Parathyroid adenoma (tissue), 2 donors: ENCODE results near the gene CNFN.

Experiments
- H2AFZ ChIP-seq: fragments of 300-600 bp; sonication (generic); one replicate; pipeline ENCODE4 v1.7.0; 2017; ENCODE audit warnings: antibody characterized with exemption, mild to moderate bottlenecking
- H3K27ac ChIP-seq: fragments of 300-600 bp; sonication (generic); one replicate; pipeline ENCODE4 v1.7.0; 2017
- H3K27me3 ChIP-seq: fragments of 300-600 bp; sonication (generic); one replicate; pipeline ENCODE4 v1.7.0; 2017; ENCODE audit warnings: low read length; ENCODE audit not compliant: control insufficient read depth, insufficient read depth
- H3K36me3 ChIP-seq: fragments of 300-600 bp; sonication (generic); one replicate; pipeline ENCODE4 v1.7.0; 2017; ENCODE audit warnings: low read length; ENCODE audit not compliant: control insufficient read depth, insufficient read depth
- H3K4me1 ChIP-seq: fragments of 300-600 bp; sonication (generic); one replicate; pipeline ENCODE4 v1.7.0; 2017; ENCODE audit warnings: control low read depth
- H3K4me2 ChIP-seq: fragments of 300-600 bp; sonication (generic); one replicate; pipeline ENCODE4 v1.7.0; 2017; ENCODE audit warnings: low read length
- H3K4me3 ChIP-seq: fragments of 300-600 bp; sonication (generic); one replicate; pipeline ENCODE4 v1.7.0; 2017; ENCODE audit warnings: low read depth, low read length
- H3K79me2 ChIP-seq: fragments of 300-600 bp; sonication (generic); one replicate; pipeline ENCODE4 v1.7.0; 2017; ENCODE audit warnings: control low read depth
- H3K9ac ChIP-seq: fragments of 300-600 bp; sonication (generic); one replicate; pipeline ENCODE4 v1.7.0; 2017; ENCODE audit warnings: mild to moderate bottlenecking
- H3K9me3 ChIP-seq: fragments of 300-600 bp; sonication (generic); one replicate; pipeline ENCODE4 v1.7.0; 2017; ENCODE audit warnings: low read length; ENCODE audit not compliant: control insufficient read depth
- TF ChIP-seq, protein P1 (sequence below): fragments of 300-600 bp; sonication (generic); IDR thresholded peaks from one replicate; pipeline ENCODE4 v1.7.0; 2017; ENCODE audit warnings: antibody characterized with exemption, mild to moderate bottlenecking
- donor health status: primary hyperparathyroidism.

Gene CNFN

GRCh38 chr19:42431486-42431885 is 41.4 kb upstream of the CNFN start:
- H3K9me3 ChIP-seq, result no peaks in the 10 kb centered on the region
- no peaks in the 10 kb centered on the region for H3K36me3 ChIP-seq
- TF ChIP-seq, protein P1, sequence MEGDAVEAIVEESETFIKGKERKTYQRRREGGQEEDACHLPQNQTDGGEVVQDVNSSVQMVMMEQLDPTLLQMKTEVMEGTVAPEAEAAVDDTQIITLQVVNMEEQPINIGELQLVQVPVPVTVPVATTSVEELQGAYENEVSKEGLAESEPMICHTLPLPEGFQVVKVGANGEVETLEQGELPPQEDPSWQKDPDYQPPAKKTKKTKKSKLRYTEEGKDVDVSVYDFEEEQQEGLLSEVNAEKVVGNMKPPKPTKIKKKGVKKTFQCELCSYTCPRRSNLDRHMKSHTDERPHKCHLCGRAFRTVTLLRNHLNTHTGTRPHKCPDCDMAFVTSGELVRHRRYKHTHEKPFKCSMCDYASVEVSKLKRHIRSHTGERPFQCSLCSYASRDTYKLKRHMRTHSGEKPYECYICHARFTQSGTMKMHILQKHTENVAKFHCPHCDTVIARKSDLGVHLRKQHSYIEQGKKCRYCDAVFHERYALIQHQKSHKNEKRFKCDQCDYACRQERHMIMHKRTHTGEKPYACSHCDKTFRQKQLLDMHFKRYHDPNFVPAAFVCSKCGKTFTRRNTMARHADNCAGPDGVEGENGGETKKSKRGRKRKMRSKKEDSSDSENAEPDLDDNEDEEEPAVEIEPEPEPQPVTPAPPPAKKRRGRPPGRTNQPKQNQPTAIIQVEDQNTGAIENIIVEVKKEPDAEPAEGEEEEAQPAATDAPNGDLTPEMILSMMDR, result no peak
- no peaks in the 10 kb centered on the region for H3K27me3 ChIP-seq
- no peak overlapping the region for H3K9ac ChIP-seq
- no peak overlapping the region for H3K27ac ChIP-seq
- no peak overlapping the region for H3K4me3 ChIP-seq
- no peak overlapping the region for H3K4me2 ChIP-seq
- H3K79me2 ChIP-seq, result no peaks in the 10 kb centered on the region
- peaks cover 5% of the 10 kb centered on the region for H3K4me1 ChIP-seq
- no peak overlapping the region for H2AFZ ChIP-seq

DNA sequence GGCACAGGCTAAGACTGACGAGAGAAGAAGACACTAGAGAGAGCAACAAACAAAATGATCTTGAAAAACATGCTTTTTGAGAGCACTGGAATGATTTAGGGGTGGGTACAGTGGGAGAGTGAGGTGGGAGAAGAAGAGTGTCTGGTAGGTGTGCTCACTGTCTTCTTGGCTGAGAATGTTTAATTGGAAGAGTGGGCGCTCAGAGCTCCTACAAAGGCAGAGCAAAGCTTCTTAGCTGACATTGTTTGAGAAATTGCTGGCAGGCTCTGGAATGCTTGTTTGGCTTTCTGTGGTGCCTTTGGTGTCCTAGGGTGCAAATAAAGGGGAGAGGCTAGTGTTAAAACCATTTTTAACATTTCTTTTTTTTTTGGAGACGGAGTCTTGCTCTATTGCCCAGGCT is 38.6 kb upstream of the CNFN start:
- Histone ChIP-seq H3K4me1 (peaks cover 5% of the 10 kb centered on the region), H3K79me2 (no peaks in the 10 kb centered on the region), H3K27ac (no peak overlapping the region), H3K9me3 (no peaks in the 10 kb centered on the region), H2AFZ (no peak overlapping the region), H3K4me3 (no peak overlapping the region), H3K36me3 (no peaks in the 10 kb centered on the region), H3K4me2 (no peak overlapping the region), H3K27me3 (no peaks in the 10 kb centered on the region), H3K9ac (no peak overlapping the region)
- TF ChIP-seq, protein P1, result no peak

- no peak within 1 kb of the TSS for H3K4me3 ChIP-seq
- H3K4me2 ChIP-seq, result no peak within 1 kb of the TSS
- peaks cover 7% of the 10 kb centered on the region for H3K4me1 ChIP-seq
- TF ChIP-seq, protein P1, result no peak
- H3K9ac ChIP-seq, result no peak within 1 kb of the TSS
- H3K9me3 ChIP-seq, result no peaks in the 10 kb centered on the region
- H3K36me3 ChIP-seq, result no peaks in the 10 kb centered on the region
- no peaks in the 10 kb centered on the region for H3K27me3 ChIP-seq
- H3K79me2 ChIP-seq, result peaks cover 2% of the 10 kb centered on the region
- no peak within 1 kb of the TSS for H3K27ac ChIP-seq
- no peak within 1 kb of the TSS for H2AFZ ChIP-seq
Measured at GRCh38 chr19:42427313-42427712, 37.2 kb upstream of the CNFN start, which contains the start of gene LIPE. Gene LIPE (minus strand): TSS chr19:42427388. CDS start chr19:42427149, 239 bp downstream.

- no peak overlapping the region for H3K27ac ChIP-seq
Measured at GRCh38 chr19:42426643-42427042, 36.5 kb upstream of the CNFN start.

GRCh38 chr19:42424712-42425131 is 34.6 kb upstream of the CNFN start:
- Histone ChIP-seq H3K4me2 (peak overlapping the region; percentile 94), H3K4me3 (no peak overlapping the region), H3K27me3 (no peaks in the 10 kb centered on the region), H3K79me2 (peaks cover 2% of the 10 kb centered on the region), H3K4me1 (peaks cover 10% of the 10 kb centered on the region), H3K36me3 (no peaks in the 10 kb centered on the region), H3K27ac (no peak overlapping the region), H3K9ac (no peak overlapping the region), H3K9me3 (no peaks in the 10 kb centered on the region), H2AFZ (peak overlapping the region; percentile 96)
- TF ChIP-seq, protein P1, result no peak

More at GRCh38 chr19:42426643-42427042, 36.5 kb upstream of the CNFN start:
- H3K4me2 ChIP-seq, result no peak overlapping the region
- H3K36me3 ChIP-seq, result no peaks in the 10 kb centered on the region
- peaks cover 8% of the 10 kb centered on the region for H3K4me1 ChIP-seq
- H3K9me3 ChIP-seq, result no peaks in the 10 kb centered on the region
- H3K27me3 ChIP-seq, result no peaks in the 10 kb centered on the region
- no peak overlapping the region for H2AFZ ChIP-seq
- no peak overlapping the region for H3K4me3 ChIP-seq
- peaks cover 2% of the 10 kb centered on the region for H3K79me2 ChIP-seq
- TF ChIP-seq, protein P1, result no peak
- H3K9ac ChIP-seq, result no peak overlapping the region
